Measurements from ENCODE around the gene ST3GAL4. TPM values are rescaled to one million over a fixed set of nuclear protein-coding genes. Genes with fewer than 3 reads are reported as not detected.
A peak's percentile ranks its signal among the peaks of the same experiment; 100 is the strongest.

ST3GAL4 gene
- total and polyA plus RNA-seq, 9 of the 15 experiments (the other 6 are each of a cell fraction or from before 2014, with no cell fraction given), result 0.27 to 22.9 (median 10.5) TPM

DNA sequence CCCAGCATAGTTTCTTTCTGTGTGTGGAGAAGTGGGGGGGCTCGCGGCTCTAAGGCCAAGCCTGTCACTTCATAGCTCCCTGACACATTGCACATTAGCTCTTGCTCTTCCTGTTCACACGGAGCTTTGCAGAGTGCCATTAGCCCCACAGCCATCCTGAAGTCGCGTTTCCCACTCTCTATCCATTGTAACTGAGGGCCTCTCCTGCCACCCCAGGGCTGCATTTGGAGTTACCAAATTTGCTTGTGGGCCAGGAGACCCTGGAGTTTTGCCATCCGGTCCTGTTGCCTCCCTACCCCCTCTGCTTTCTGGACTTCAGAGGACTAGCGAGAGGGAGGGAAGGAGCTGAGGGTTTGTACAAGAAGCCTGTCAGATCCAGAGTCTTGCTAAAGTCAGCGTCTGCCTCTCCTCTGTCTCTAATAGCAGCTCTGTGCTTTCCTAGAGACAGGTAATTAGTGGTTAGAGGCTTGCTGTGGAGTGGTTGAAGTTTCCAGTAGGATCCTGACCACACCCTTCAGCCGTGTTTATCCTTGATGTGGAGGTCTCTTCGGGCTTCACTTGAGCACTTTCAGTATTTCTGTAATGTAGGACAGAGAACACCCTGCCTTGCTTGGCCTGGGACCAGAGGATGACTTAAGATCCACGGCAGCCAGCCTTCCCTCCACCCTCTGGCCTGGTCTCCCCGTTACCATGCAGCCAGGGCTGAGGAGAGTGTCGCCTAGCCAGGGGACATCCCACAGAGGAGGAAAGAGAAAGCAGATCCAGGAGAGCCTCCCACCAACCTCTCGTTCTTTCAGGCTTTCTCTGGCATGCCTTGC is 37.5 kb upstream of the ST3GAL4 start:
- no peak for DNase-seq (ENCODE audit: extremely low read depth in 1 of 4, low spot score in 3 of 4)
- ChIA-PET CTCF (ENCODE audit: low intra/inter-chr PET ratio) (no interaction called here), POLR2A (interaction anchor here (1.5 kb wide), 2 partner anchors 10 to 102 kb away, joined by 3 to 5 read pairs; no protein-coding TSS in a partner anchor)
- no peaks in the 10 kb centered on the region for H3K36me3 ChIP-seq (ENCODE audit: control insufficient read depth, insufficient read depth, low read length)
- no TSS peak for BruUV-seq (replicated peaks)
- H3K4me3 ChIP-seq, result no peak overlapping the region
- H3K4me1 ChIP-seq (replicated peaks in 1 of 2; ENCODE audit: control insufficient read depth in 2 of 2, insufficient read depth in 2 of 2, low read length in 2 of 2), result no peaks in the 10 kb centered on the region; a peak in 2 of 5 replicates
- no peak for FAIRE-seq
- H3K9ac ChIP-seq (ENCODE audit: insufficient read depth in 1 of 2, low read depth in 2 of 2, low read length in 2 of 2), result 0 out of 4 replicates have a peak overlapping the region, but pooled peaks of 1 of the 2 experiments have one; percentile 3
- H3K9me3 ChIP-seq (replicated peaks; ENCODE audit: control insufficient read depth, insufficient read depth, low read depth, low read length), result no peaks in the 10 kb centered on the region
- no peaks in the 10 kb centered on the region for H3K79me2 ChIP-seq (ENCODE audit: control insufficient read depth, insufficient read depth, low read length)
- H4K20me1 ChIP-seq (replicated peaks; ENCODE audit: control insufficient read depth, insufficient read depth, low read length), result peaks cover 3% of the 10 kb centered on the region; the same call in 1 of the 2 replicates
- intact Hi-C loops (cut with micrococcal nuclease), result no loop called here
- ATAC-seq, result peak; percentile 30; the same call in 2 of the 3 replicates
- no peak overlapping the region for H2AFZ ChIP-seq (ENCODE audit: low read depth, low read length)
- TF ChIP-seq, protein P1, sequence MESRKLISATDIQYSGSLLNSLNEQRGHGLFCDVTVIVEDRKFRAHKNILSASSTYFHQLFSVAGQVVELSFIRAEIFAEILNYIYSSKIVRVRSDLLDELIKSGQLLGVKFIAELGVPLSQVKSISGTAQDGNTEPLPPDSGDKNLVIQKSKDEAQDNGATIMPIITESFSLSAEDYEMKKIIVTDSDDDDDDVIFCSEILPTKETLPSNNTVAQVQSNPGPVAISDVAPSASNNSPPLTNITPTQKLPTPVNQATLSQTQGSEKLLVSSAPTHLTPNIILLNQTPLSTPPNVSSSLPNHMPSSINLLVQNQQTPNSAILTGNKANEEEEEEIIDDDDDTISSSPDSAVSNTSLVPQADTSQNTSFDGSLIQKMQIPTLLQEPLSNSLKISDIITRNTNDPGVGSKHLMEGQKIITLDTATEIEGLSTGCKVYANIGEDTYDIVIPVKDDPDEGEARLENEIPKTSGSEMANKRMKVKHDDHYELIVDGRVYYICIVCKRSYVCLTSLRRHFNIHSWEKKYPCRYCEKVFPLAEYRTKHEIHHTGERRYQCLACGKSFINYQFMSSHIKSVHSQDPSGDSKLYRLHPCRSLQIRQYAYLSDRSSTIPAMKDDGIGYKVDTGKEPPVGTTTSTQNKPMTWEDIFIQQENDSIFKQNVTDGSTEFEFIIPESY (CRISPR knock-in tag; IDR thresholded peaks at IDR 0.05), result peak; percentile 36; the same call in 1 of the 2 replicates
- TF ChIP-seq ZFP30 (CRISPR knock-in tag; IDR thresholded peaks at IDR 0.05; ENCODE audit: borderline replicate concordance), result no peak
- TF ChIP-seq, protein P2, sequence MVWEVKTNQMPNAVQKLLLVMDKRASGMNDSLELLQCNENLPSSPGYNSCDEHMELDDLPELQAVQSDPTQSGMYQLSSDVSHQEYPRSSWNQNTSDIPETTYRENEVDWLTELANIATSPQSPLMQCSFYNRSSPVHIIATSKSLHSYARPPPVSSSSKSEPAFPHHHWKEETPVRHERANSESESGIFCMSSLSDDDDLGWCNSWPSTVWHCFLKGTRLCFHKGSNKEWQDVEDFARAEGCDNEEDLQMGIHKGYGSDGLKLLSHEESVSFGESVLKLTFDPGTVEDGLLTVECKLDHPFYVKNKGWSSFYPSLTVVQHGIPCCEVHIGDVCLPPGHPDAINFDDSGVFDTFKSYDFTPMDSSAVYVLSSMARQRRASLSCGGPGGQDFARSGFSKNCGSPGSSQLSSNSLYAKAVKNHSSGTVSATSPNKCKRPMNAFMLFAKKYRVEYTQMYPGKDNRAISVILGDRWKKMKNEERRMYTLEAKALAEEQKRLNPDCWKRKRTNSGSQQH (CRISPR knock-in tag; IDR thresholded peaks at IDR 0.05), result no peak
- TF ChIP-seq, protein P3, sequence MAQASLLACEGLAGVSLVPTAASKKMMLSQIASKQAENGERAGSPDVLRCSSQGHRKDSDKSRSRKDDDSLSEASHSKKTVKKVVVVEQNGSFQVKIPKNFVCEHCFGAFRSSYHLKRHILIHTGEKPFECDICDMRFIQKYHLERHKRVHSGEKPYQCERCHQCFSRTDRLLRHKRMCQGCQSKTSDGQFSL (CRISPR knock-in tag; IDR thresholded peaks at IDR 0.05), result 0 out of 2 replicates have a peak, but pooled peaks have one; percentile 20
- TF ChIP-seq, protein P3 (tag; IDR thresholded peaks at IDR 0.05), result no peak
- H3K27me3 ChIP-seq (ENCODE audit: control insufficient read depth in 2 of 2, insufficient read depth in 2 of 2, low read length in 2 of 2), result no peaks in the 10 kb centered on the region
- H3K27ac ChIP-seq (ENCODE audit: extremely low read depth, low read depth, low read length), result no peak overlapping the region
- H3K9me1 ChIP-seq (ENCODE audit: control insufficient read depth, insufficient read depth, low read length), result no peaks in the 10 kb centered on the region
- H3K4me2 ChIP-seq (ENCODE audit: insufficient read depth, low read length), result no peak overlapping the region
- 63% methylated on average over 14 of the region's 14 CpGs for WGBS (ENCODE audit: insufficient coverage, low coverage, missing lambda C conversion rate)
- in situ Hi-C loops (cut with MboI), result loop anchor here (25.0 kb wide), 2 partner anchors 94 to 669 kb away; no protein-coding TSS in a partner anchor

Data from K562 (cell line).